GM12891 (cell line): ENCODE results near the gene SPRR2F.

Source experiments
- POLR2A ChIP-seq: IDR thresholded peaks from 2 replicates; pipeline ENCODE4 v1.6.1; 2011; ENCODE audit warnings: low read depth, low read length, control low read depth
- POLR2AphosphoS5 ChIP-seq: IDR thresholded peaks from 2 replicates; pipeline ENCODE4 v1.6.1; 2011; ENCODE audit warnings: low read depth, low read length, control low read depth
- POU2F2 ChIP-seq: IDR thresholded peaks from 2 replicates; pipeline ENCODE4 v1.6.1; 2011; ENCODE audit warnings: low read depth, mild to moderate bottlenecking, control low read depth, low read length, moderate library complexity
- SPI1 ChIP-seq: IDR thresholded peaks from 2 replicates; pipeline ENCODE4 v1.6.1; 2011; ENCODE audit warnings: low read depth, low read length, control low read depth
- TAF1 ChIP-seq: IDR thresholded peaks from 2 replicates; pipeline ENCODE4 v1.6.1; 2011; ENCODE audit warnings: low read depth, low read length, control low read depth

- TF ChIP-seq POLR2AphosphoS5 (no peak), POLR2A (no peak), TAF1 (no peak), POU2F2 (no peak), SPI1 (no peak)
Observed at GRCh38 chr1:153150846-153151245, 37.5 kb upstream of the SPRR2F start, which contains the start of gene SPRR2G.
